Subcutaneous abdominal adipose tissue (tissue), 5 donors: Measurements from ENCODE around the gene SPATA25.
"Not testable (repeated sequence)": the region's sequence is repeated elsewhere in the genome, so short reads cannot be mapped to it uniquely, and the experiment has no call there.

Source experiments
- H3K27ac ChIP-seq: one replicate; pipeline ENCODE4 v1.7.0; 2013; ENCODE audit warnings: low read depth, mild to moderate bottlenecking, inconsistent platforms, low read length, moderate library complexity
- H3K27me3 ChIP-seq, 5 donors: one replicate each; pipeline ENCODE4 v1.7.0; 2013; ENCODE audit warnings: low read length in 5 of 5, inconsistent platforms in 1 of 5; ENCODE audit not compliant: control insufficient read depth in 5 of 5, insufficient read depth in 4 of 5
- H3K36me3 ChIP-seq, 5 donors: one replicate each; pipeline ENCODE4 v1.7.0; 2013; ENCODE audit warnings: low read length in 5 of 5; ENCODE audit not compliant: control insufficient read depth in 5 of 5, insufficient read depth in 5 of 5
- H3K4me1 ChIP-seq, 5 donors: one replicate each; pipeline ENCODE4 v1.7.0; 2013; ENCODE audit warnings: low read length in 5 of 5, mild to moderate bottlenecking in 3 of 5, moderate library complexity in 1 of 5; ENCODE audit not compliant: control insufficient read depth in 5 of 5, insufficient read depth in 5 of 5
- H3K4me3 ChIP-seq, 5 donors: one replicate each; pipeline ENCODE4 v1.7.0; 2013; ENCODE audit warnings: low read length in 5 of 5, low read depth in 1 of 5
- H3K9ac ChIP-seq, 5 donors: one replicate each; pipeline ENCODE4 v1.7.0; 2013; ENCODE audit warnings: low read length in 5 of 5, mild to moderate bottlenecking in 4 of 5, moderate library complexity in 3 of 5
- H3K9me3 ChIP-seq, 5 donors: one replicate each; pipeline ENCODE4 v1.7.0; 2013; ENCODE audit warnings: low read length in 5 of 5; ENCODE audit not compliant: control insufficient read depth in 5 of 5
- donor health status: healthy.
- donor health status: healthy.
- donor health status: healthy.
- donor health status: healthy.
- donor health status: healthy.

Gene SPATA25

DNA sequence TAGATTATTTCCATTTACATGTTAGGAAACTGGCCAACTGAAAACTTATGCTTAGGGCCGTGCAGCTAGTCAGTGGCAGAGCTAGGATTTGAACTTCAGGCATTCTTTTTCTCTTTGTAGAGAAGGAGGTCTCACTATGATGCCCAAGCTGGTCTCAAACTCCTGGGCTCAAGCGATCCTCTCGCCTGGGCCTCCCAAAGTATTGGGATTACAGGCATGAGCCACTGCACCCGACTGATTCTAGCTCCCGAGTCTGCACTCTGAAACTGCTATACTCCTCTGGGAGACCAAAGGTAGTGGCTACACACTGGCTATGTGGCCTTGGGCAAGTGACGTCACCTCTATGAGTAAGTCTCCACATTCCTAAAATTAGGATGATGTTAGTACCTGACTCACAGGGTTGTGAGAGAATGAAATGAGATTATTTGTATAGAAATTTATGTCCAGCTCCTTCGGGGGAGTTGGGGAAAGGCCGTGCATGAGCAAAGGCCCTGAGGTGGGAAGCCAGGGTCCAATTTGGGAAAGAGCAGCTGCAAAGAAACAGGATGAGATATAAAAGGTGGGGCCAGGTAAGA is 18.2 kb upstream of the SPATA25 start:
- H3K9ac ChIP-seq: no peak overlapping the region
- H3K27me3 ChIP-seq: no peaks in the 10 kb centered on the region
- no peaks in the 10 kb centered on the region for H3K9me3 ChIP-seq
- H3K4me1 ChIP-seq: peaks cover 0 to 16% (median 14%) of the 10 kb centered on the region in 5 donors
- H3K27ac ChIP-seq: no peak overlapping the region
- H3K4me3 ChIP-seq: no peak overlapping the region
- H3K36me3 ChIP-seq: peaks cover 4 to 64% (median 41%) of the 10 kb centered on the region in 5 donors

GRCh38 chr20:45904583-45905504 is 17.4 kb upstream of the SPATA25 start:
- Histone ChIP-seq H3K9ac (peak overlapping the region in 1 of 5 donors; percentile 22), H3K27me3 (no peaks in the 10 kb centered on the region), H3K9me3 (no peaks in the 10 kb centered on the region), H3K36me3 (peaks cover 4 to 71% (median 43%) of the 10 kb centered on the region in 5 donors), H3K27ac (no peak overlapping the region), H3K4me3 (no peak overlapping the region), H3K4me1 (peaks cover 0 to 8% (median 7%) of the 10 kb centered on the region in 5 donors)

DNA sequence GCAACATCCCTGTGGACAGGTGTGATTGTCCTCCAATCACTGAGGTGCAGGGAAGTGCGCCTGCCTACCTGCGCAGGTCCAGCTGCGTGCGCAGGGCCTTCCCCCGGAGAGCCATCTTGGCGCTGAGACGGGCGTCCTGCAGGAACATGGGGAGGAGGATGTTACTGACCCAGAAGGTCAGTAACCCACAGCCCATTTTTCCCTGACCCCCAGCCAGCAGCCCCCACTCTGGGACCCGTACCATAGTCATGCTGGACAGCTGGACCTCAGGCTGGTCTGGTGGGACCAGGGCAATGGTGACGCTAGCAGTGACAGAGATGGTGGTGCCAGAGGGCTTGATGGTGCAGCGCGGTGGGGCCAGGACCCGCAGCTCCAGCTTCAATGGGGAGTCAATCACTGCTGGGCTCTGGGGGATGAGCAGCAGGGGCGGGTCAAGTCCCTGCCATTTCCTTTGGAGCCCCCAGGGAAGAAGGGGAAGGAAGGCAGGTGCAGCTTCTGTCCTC is 14.8 kb upstream of the SPATA25 start:
- Histone ChIP-seq H3K27ac (no peak overlapping the region), H3K9me3 (no peaks in the 10 kb centered on the region), H3K4me1 (no peaks in the 10 kb centered on the region), H3K4me3 (no peak overlapping the region), H3K27me3 (no peaks in the 10 kb centered on the region), H3K9ac (no peak overlapping the region), H3K36me3 (peaks cover 4 to 84% (median 62%) of the 10 kb centered on the region in 5 donors)

- H3K9ac ChIP-seq, H3K27ac ChIP-seq, H3K4me3 ChIP-seq, H3K27me3 ChIP-seq, H3K4me1 ChIP-seq, H3K9me3 ChIP-seq: not testable (repeated sequence)
- H3K36me3 ChIP-seq: peaks cover 4 to 89% (median 70%) of the 10 kb centered on the region in 5 donors
These were observed 13.9 kb upstream of the SPATA25 start for GRCh38 chr20:45901332-45901731.

DNA sequence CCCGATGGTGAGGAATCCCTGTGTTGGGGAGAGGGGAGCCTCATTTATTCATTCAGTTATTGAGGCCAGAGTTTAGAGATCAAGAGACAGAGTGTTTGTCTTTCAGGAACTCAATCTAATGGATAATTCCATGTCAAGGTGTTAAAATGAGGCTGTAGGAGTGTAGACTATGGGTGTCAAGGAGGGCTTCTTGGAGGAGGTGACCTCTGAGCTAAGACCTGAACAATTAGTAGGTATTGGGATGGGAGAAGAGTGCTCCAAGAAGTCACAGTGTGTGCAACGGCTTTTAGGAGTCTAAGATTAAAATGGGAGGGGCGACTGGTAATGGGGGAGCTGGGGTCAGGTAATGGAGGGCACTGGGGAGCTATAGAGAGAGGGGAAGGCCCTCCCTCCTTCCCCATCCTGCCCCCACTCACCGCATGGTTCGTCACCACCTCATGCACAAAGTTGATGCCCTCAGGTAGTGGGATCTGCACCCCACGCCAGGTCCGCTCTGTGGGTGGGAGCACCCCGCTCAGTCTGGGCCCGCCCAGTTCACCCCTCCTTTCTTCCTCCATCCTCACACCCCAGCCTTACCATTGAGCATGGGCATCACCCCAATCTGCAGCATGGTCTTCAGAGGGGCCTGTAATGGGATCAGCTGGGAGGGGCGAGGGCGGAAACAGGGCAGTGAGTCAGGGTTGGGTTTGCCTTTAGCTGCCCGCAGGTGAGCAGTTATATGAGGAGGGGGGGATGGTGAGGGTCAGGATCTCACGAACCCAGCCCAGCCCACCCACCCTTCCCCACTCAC is 11.8 kb upstream of the SPATA25 start:
- H3K27me3 ChIP-seq: no peaks in the 10 kb centered on the region
- no peak overlapping the region for H3K27ac ChIP-seq
- H3K4me1 ChIP-seq: no peaks in the 10 kb centered on the region
- no peak overlapping the region for H3K4me3 ChIP-seq
- no peak overlapping the region for H3K9ac ChIP-seq
- H3K36me3 ChIP-seq: peaks cover 4 to 90% (median 67%) of the 10 kb centered on the region in 5 donors
- H3K9me3 ChIP-seq: no peaks in the 10 kb centered on the region

GRCh38 chr20:45898285-45898684 is 10.9 kb upstream of the SPATA25 start:
- H3K27me3 ChIP-seq: no peaks in the 10 kb centered on the region
- no peak overlapping the region for H3K9ac ChIP-seq
- no peak overlapping the region for H3K4me3 ChIP-seq
- no peaks in the 10 kb centered on the region for H3K9me3 ChIP-seq
- no peak overlapping the region for H3K27ac ChIP-seq
- peaks cover 9 to 93% (median 72%) of the 10 kb centered on the region in 5 donors for H3K36me3 ChIP-seq
- H3K4me1 ChIP-seq: peaks cover 0 to 3% (median 0%) of the 10 kb centered on the region in 5 donors

- no peaks in the 10 kb centered on the region for H3K9me3 ChIP-seq
- peaks cover 0 to 7% (median 6%) of the 10 kb centered on the region in 5 donors for H3K4me1 ChIP-seq
- no peaks in the 10 kb centered on the region for H3K27me3 ChIP-seq
- no peak overlapping the region for H3K27ac ChIP-seq
- H3K4me3 ChIP-seq: no peak overlapping the region
- H3K36me3 ChIP-seq: peaks cover 9 to 95% (median 77%) of the 10 kb centered on the region in 5 donors
- H3K9ac ChIP-seq: no peak overlapping the region
These were observed 10.3 kb upstream of the SPATA25 start for GRCh38 chr20:45897692-45898091.

DNA sequence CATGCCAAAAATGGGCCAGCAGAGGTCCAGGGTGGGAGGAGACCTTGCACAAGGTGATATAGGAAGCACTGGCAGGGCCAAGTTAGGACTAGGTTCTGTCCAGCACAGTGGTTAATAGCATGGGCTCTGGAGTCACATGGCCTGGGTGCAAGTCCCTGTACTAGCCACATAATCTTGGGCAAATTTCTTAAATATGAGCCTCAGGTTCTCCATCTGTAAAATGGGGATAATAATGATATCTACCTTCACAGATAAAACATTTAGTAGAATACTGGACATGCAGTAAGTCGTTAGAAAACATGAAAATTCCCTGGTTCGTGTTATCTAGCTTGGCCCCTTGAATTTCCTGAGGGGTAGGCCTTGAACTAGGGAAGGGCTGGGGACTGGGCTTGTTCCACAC is 9.9 kb upstream of the SPATA25 start:
- Histone ChIP-seq H3K9ac (no peak overlapping the region), H3K4me3 (no peak overlapping the region), H3K27me3 (no peaks in the 10 kb centered on the region), H3K27ac (no peak overlapping the region), H3K9me3 (no peaks in the 10 kb centered on the region), H3K4me1 (peaks cover 0 to 11% (median 10%) of the 10 kb centered on the region in 5 donors), H3K36me3 (peaks cover 9 to 93% (median 74%) of the 10 kb centered on the region in 5 donors)

DNA sequence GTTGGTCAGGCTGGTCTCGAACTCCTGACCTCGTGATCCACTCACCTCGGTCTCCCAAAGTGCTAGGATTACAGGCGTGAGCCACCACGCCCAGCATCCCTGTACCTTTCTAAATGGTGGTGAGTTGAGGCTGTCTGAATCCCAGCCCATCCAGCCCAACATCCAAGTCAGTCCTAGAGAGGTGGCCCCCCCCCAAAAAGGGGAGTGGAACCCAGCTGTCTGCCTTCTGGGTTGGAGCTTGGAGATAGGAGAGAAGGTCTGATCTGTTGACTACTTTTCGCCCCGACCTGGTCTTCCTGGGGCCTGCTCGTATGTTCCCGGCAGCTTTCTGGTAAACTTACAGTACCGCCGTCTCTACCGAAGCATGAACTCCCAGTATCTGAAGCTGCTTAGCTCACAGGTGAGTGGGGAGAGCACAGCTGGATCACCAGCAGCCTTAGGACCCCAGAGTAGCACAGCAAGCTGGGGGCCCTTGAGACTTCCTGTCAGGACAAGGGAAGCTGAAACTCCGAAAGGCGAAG is 9.3 kb upstream of the SPATA25 start:
- no peak overlapping the region for H3K4me3 ChIP-seq
- peaks cover 9 to 88% (median 69%) of the 10 kb centered on the region in 5 donors for H3K36me3 ChIP-seq
- H3K4me1 ChIP-seq: peaks cover 3 to 17% (median 15%) of the 10 kb centered on the region in 5 donors
- no peaks in the 10 kb centered on the region for H3K9me3 ChIP-seq
- H3K9ac ChIP-seq: no peak overlapping the region
- H3K27me3 ChIP-seq: no peaks in the 10 kb centered on the region
- no peak overlapping the region for H3K27ac ChIP-seq
